HepG2 (cell line): ENCODE results near the gene BABAM1. TPM values are rescaled to one million over a fixed set of nuclear protein-coding genes. Genes with fewer than 3 reads are reported as not detected.

Experiments
- ATF5 ChIP-seq: sonication (generic); formaldehyde crosslinking; IDR thresholded peaks from 2 replicates; pipeline ENCODE4 v1.4.0; 2020; ENCODE audit warnings: mild to moderate bottlenecking, low read depth, missing genetic modification reagents
- BHLHE40 ChIP-seq: IDR thresholded peaks from 2 replicates; pipeline ENCODE4 v1.6.1; 2011; ENCODE audit warnings: low read length, improper control_type of control experiment
- DBP ChIP-seq: sonication (generic); formaldehyde crosslinking; IDR thresholded peaks from 2 replicates; pipeline ENCODE4 v1.4.0; 2020; ENCODE audit warnings: missing genetic modification reagents; ENCODE audit errors: not compliant biosample characterization
- ELF4 ChIP-seq: sonication (generic); formaldehyde crosslinking; IDR thresholded peaks from 2 replicates; pipeline ENCODE4 v1.5.0; 2020; ENCODE audit warnings: missing genetic modification reagents, mild to moderate bottlenecking, moderate library complexity, borderline replicate concordance
- NCOA5 ChIP-seq: sonication (generic); formaldehyde crosslinking; IDR thresholded peaks from 2 replicates; pipeline ENCODE4 v1.4.0; 2020; ENCODE audit warnings: missing genetic modification reagents
- POGZ ChIP-seq: sonication (generic); formaldehyde crosslinking; IDR thresholded peaks from 2 replicates; pipeline ENCODE4 v1.4.0; 2020; ENCODE audit warnings: mild to moderate bottlenecking, missing genetic modification reagents
- RFX1 ChIP-seq: fragments of 450-650 bp; IDR thresholded peaks from 2 replicates; pipeline ENCODE4 v1.6.1; 2017
- SMAD9 ChIP-seq: sonication (generic); formaldehyde crosslinking; IDR thresholded peaks from 2 replicates; pipeline ENCODE4 v1.5.1; 2020; ENCODE audit warnings: mild to moderate bottlenecking, missing genetic modification reagents
- SNAPC2 ChIP-seq: sonication (generic); formaldehyde crosslinking; IDR thresholded peaks from 2 replicates; pipeline ENCODE4 v1.8.1; 2022; ENCODE audit warnings: mild to moderate bottlenecking, missing genetic modification reagents
- THAP11 ChIP-seq: IDR thresholded peaks from 2 replicates; pipeline ENCODE4 v1.6.1; 2016; ENCODE audit warnings: missing biosample characterization, missing genetic modification reagents
- TP53 ChIP-seq: sonication (generic); formaldehyde crosslinking; conservative IDR thresholded peaks from 2 replicates; pipeline ENCODE4 v1.4.0; 2020; ENCODE audit warnings: missing genetic modification reagents
- ZBTB40 ChIP-seq, 2 experiments: fragments of 450-650 bp in 1 of 2; sonication (generic) in 1 of 2; formaldehyde crosslinking in 1 of 2; IDR thresholded peaks; 2 replicates each; pipeline versions ENCODE4 v1.6.1 to v1.8.0; 2016 to 2022; ENCODE audit warnings: antibody characterized with exemption in 1 of 2, mild to moderate bottlenecking in 1 of 2, missing genetic modification reagents in 1 of 2
- ZNF646 ChIP-seq: sonication (generic); formaldehyde crosslinking; IDR thresholded peaks from 2 replicates; pipeline ENCODE4 v1.9.0; 2021; ENCODE audit warnings: mild to moderate bottlenecking, missing genetic modification reagents
- polyA plus RNA-seq, 8 experiments: library from polyadenylated mRNA; depleted of rRNA in 3 of 8; stranded (reverse) in 7 of 8; unstranded in 1 of 8; fragments of >200 nt; fragmentation: Illumina TruSeq in 4 of 8; extraction: Trizol in 4 of 8; gene quantifications; 2 replicates each; pipeline versions ENCODE4 v1.2.1 to v1.2.3, GENCODE V29; 2011 to 2016; ENCODE audit warnings: low read depth in 4 of 8, missing spikeins in 1 of 8, mixed read lengths in 1 of 8; ENCODE audit not compliant: insufficient read depth in 1 of 8
- total RNA-seq, 5 experiments: library from RNA; depleted of rRNA; stranded (reverse); fragments of >200 nt; fragmentation: Illumina TruSeq; extraction: Trizol; gene quantifications; 2 replicates each; pipeline ENCODE4 v1.2.3, GENCODE V29; 2016; ENCODE audit warnings: low read depth in 1 of 5

The BABAM1 gene
- total and polyA plus RNA-seq, 2 of the 13 experiments (the other 11 are each of a cell fraction or from before 2014, with no cell fraction given), result 70.0 to 82.0 TPM

- TF ChIP-seq ZBTB40 (IDR thresholded peaks at IDR 0.05) (no peak), ZBTB40 (CRISPR knock-in tag; IDR thresholded peaks at IDR 0.05) (no peak), SNAPC2 (no peak), DBP (CRISPR knock-in tag) (no peak), SMAD9 (CRISPR knock-in tag) (no peak), THAP11 (CRISPR knock-in tag) (peak; percentile 55), ATF5 (no peak), ELF4 (CRISPR knock-in tag) (no peak), ZNF646 (CRISPR knock-in tag) (no peak), POGZ (CRISPR knock-in tag) (0 out of 2 replicates have a peak, but pooled peaks have one; percentile 21), NCOA5 (no peak), RFX1 (no peak), BHLHE40 (peak; percentile 91), TP53 (CRISPR knock-in tag) (no peak)
These were observed 12.1 kb upstream of the BABAM1 start (continued) for GRCh38 chr19:17255150-17255621.
